GM18505 (cell line): ENCODE measurements around the gene KRTAP4-7.
"Not testable (repeated sequence)": the region's sequence is repeated elsewhere in the genome, so short reads cannot be mapped to it uniquely, and the experiment has no call there.

ENCODE experiments used
- ATAC-seq: cut with Tn5 transposase; IDR thresholded peaks from one replicate; pipeline ENCODE4 v1.9.1; 2021; ENCODE audit not compliant: unreplicated experiment
- POLR2A ChIP-seq: IDR thresholded peaks from 4 replicates; pipeline ENCODE4 v1.6.1; 2011; ENCODE audit warnings: borderline replicate concordance; ENCODE audit not compliant: insufficient read depth, insufficient read length; ENCODE audit errors: extremely low read depth

KRTAP4-7 gene

GRCh38 chr17:41118721-41119120 is 34.8 kb downstream of the KRTAP4-7 start:
- no peak for ATAC-seq
- no peak for TF ChIP-seq POLR2A

- ATAC-seq = not testable (repeated sequence)
These were observed 36.0 kb downstream of the KRTAP4-7 start for GRCh38 chr17:41119696-41120690.

- no peak for TF ChIP-seq POLR2A
- no peak for ATAC-seq
These were observed 37.8 kb downstream of the KRTAP4-7 start for GRCh38 chr17:41121742-41122141.

- not testable (repeated sequence) for ATAC-seq
These were observed 39.5 kb downstream of the KRTAP4-7 start for GRCh38 chr17:41123292-41123990.

GRCh38 chr17:41123991-41124371 is 40.0 kb downstream of the KRTAP4-7 start, which contains the start of gene KRTAP4-12:
Gene KRTAP4-12, minus strand, starts transcription at chr17:41124182. Its CDS starts 60 bp downstream, at chr17:41124122.
- ATAC-seq = not testable (repeated sequence)

GRCh38 chr17:41125064-41125463 is 41.1 kb downstream of the KRTAP4-7 start:
- no peak for ATAC-seq

GRCh38 chr17:41126412-41126811 is 42.5 kb downstream of the KRTAP4-7 start:
- TF ChIP-seq POLR2A = no peak

More at GRCh38 chr17:41125064-41125463, 41.1 kb downstream of the KRTAP4-7 start:
- TF ChIP-seq POLR2A = no peak

GRCh38 chr17:41127371-41127770 is 43.4 kb downstream of the KRTAP4-7 start:
- no peak for ATAC-seq

More at GRCh38 chr17:41126412-41126811, 42.5 kb downstream of the KRTAP4-7 start:
- ATAC-seq = no peak

GRCh38 chr17:41131979-41132378 is 48.0 kb downstream of the KRTAP4-7 start:
- TF ChIP-seq POLR2A = no peak
- ATAC-seq = no peak

More at GRCh38 chr17:41127371-41127770, 43.4 kb downstream of the KRTAP4-7 start:
- TF ChIP-seq POLR2A = no peak

GRCh38 chr17:41133880-41134735 is 50.2 kb downstream of the KRTAP4-7 start:
- TF ChIP-seq POLR2A = no peak
- ATAC-seq = no peak
